K562 (cell line): ENCODE results near the gene RCOR1. TPM values are rescaled to one million over a fixed set of nuclear protein-coding genes. Genes with fewer than 3 reads are reported as not detected.

Experiments
- GABPB2 ChIP-seq: fragments of 250-450 bp; sonication (Bioruptor Pico); conservative IDR thresholded peaks from 2 replicates; pipeline ENCODE4 v1.5.1; 2021; ENCODE audit warnings: mild to moderate bottlenecking
- MAFK ChIP-seq: IDR thresholded peaks from 2 replicates; pipeline ENCODE4 v1.6.1; 2011; ENCODE audit warnings: low read length, improper control_type of control experiment
- NR2C2 ChIP-seq, 2 experiments: fragments of 200-800 bp in 1 of 2; sonication (Bioruptor generic) in 1 of 2; sonication (generic) in 1 of 2; formaldehyde crosslinking in 1 of 2; IDR thresholded peaks; 2 replicates each; pipeline versions ENCODE4 v1.6.1 to v1.8.0; 2016 to 2022; ENCODE audit warnings: mild to moderate bottlenecking in 1 of 2, missing compliant biosample characterization in 1 of 2, missing genetic modification characterization in 1 of 2, missing genetic modification reagents in 1 of 2
- RFX7 ChIP-seq: fragments of 250-450 bp; sonication (Bioruptor Pico); IDR thresholded peaks from 2 replicates; pipeline ENCODE4 v1.5.1; 2021; ENCODE audit warnings: mild to moderate bottlenecking
- ZKSCAN3 ChIP-seq: fragments of 250-450 bp; sonication (Bioruptor Pico); IDR thresholded peaks from 2 replicates; pipeline ENCODE4 v1.4.0; 2020
- ZNF124 ChIP-seq: sonication (generic); formaldehyde crosslinking; IDR thresholded peaks from 2 replicates; pipeline ENCODE4 v1.8.1; 2022; ENCODE audit warnings: missing genetic modification reagents
- ZNF347 ChIP-seq: fragments of 450-650 bp; formaldehyde crosslinking; IDR thresholded peaks from 2 replicates; pipeline ENCODE4 v1.4.0; 2020; ENCODE audit warnings: low read depth, mild to moderate bottlenecking, moderate library complexity
- ZNF655 ChIP-seq: fragments of 250-450 bp; sonication (Bioruptor Pico); IDR thresholded peaks from 2 replicates; pipeline ENCODE4 v1.5.0; 2021
- polyA plus RNA-seq, 8 experiments: library from polyadenylated mRNA; depleted of rRNA in 4 of 8; stranded (reverse) in 5 of 8; unstranded in 3 of 8; fragments of >200 nt; fragmentation: Nextera tagmentation in 2 of 8; fragmentation: Illumina TruSeq in 1 of 8; extraction: Ambion mirVana in 2 of 8; extraction: Trizol in 1 of 8; gene quantifications; 2 replicates each; pipeline versions ENCODE4 v1.2.1 to v1.2.3, GENCODE V29; 2011 to 2014; ENCODE audit warnings: inconsistent platforms in 1 of 8, missing spikeins in 1 of 8
- total RNA-seq, 7 experiments: library from RNA; depleted of rRNA in 6 of 7; stranded (reverse); fragments of >200 nt in 6 of 7; fragmentation: Illumina TruSeq in 2 of 7; extraction: Trizol in 2 of 7; gene quantifications; 2 replicates each; pipeline versions ENCODE4 v1.2.1 to v1.2.3, GENCODE V29; 2011 to 2021; ENCODE audit warnings: low replicate concordance in 1 of 7
- TF ChIP-seq, protein P1 (sequence below), 2 experiments: fragments of 450-650 bp in 1 of 2; sonication (generic) in 1 of 2; formaldehyde crosslinking in 1 of 2; IDR thresholded peaks in 1 of 2; conservative IDR thresholded peaks in 1 of 2; 2 replicates each; pipeline versions ENCODE4 v1.6.1 to v1.8.1; 2016 to 2023; ENCODE audit warnings: mild to moderate bottlenecking in 2 of 2, moderate library complexity in 2 of 2, inconsistent platforms in 1 of 2, missing genetic modification reagents in 1 of 2

RCOR1 gene
- total and polyA plus RNA-seq, 9 of the 15 experiments (the other 6 are each of a cell fraction or from before 2014, with no cell fraction given), result 8.5 to 47.9 (median 20.9) TPM

GRCh38 chr14:102690509-102691286, 98.2 kb downstream of the RCOR1 start (continued):
- TF ChIP-seq ZKSCAN3 (CRISPR knock-in tag) (no peak), RFX7 (CRISPR knock-in tag) (no peak), GABPB2 (CRISPR knock-in tag) (no peak), ZNF347 (CRISPR knock-in tag) (no peak), ZNF655 (CRISPR knock-in tag) (no peak), MAFK (no peak), NR2C2 (CRISPR knock-in tag; IDR thresholded peaks at IDR 0.05) (no peak), NR2C2 (tag; IDR thresholded peaks at IDR 0.05) (no peak), ZNF124 (no peak)
- TF ChIP-seq, protein P1, sequence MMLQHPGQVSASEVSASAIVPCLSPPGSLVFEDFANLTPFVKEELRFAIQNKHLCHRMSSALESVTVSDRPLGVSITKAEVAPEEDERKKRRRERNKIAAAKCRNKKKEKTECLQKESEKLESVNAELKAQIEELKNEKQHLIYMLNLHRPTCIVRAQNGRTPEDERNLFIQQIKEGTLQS (IDR thresholded peaks at IDR 0.05), result no peak
- TF ChIP-seq, protein P1 (CRISPR knock-in tag; conservative IDR thresholded peaks at IDR 0.05), result no peak
- TF ChIP-seq, all 486 proteins: peak for 19
